OCI-LY3 (cell line): ENCODE results near the gene ATP6V0A1.

Experiments used
- H2AFZ ChIP-seq: fragments of 200-600, 300-600 bp; shearing (Covaris generic); 2 replicates; pipeline ENCODE4 v1.6.0; 2014; ENCODE audit warnings: antibody characterized with exemption, low read depth, low read length
- H3K27ac ChIP-seq: fragments of 200-600, 300-600 bp; sonication (generic); 2 replicates; pipeline ENCODE4 v1.5.1; 2014; ENCODE audit warnings: mild to moderate bottlenecking, low read length, moderate library complexity, mixed read lengths
- H3K27me3 ChIP-seq: fragments of 200-600, 300-600 bp; sonication (generic); 2 replicates; pipeline ENCODE4 v1.6.1; 2014; ENCODE audit warnings: low read depth, low read length, mixed read lengths
- H3K36me3 ChIP-seq: fragments of 200-600, 300-600 bp; sonication (generic); replicated peaks from 2 replicates; pipeline ENCODE3; 2014; ENCODE audit warnings: low read depth, low read length, mixed read lengths
- H3K4me1 ChIP-seq: fragments of 300-600, 200-600 bp; sonication (generic); 2 replicates; pipeline ENCODE4 v1.6.1; 2014; ENCODE audit warnings: low read length, mixed read lengths
- H3K4me2 ChIP-seq: fragments of 200-600, 300-600 bp; sonication (generic); 2 replicates; pipeline ENCODE4 v1.6.1; 2014; ENCODE audit warnings: low read length, mixed read lengths
- H3K4me3 ChIP-seq: fragments of 300-600, 200-600 bp; sonication (generic); 2 replicates; pipeline ENCODE4 v1.5.1; 2014; ENCODE audit warnings: antibody characterized with exemption, mild to moderate bottlenecking, low read length, moderate library complexity
- H3K79me2 ChIP-seq: fragments of 300-600, 200-600 bp; shearing (Covaris generic); 2 replicates; pipeline ENCODE4 v1.6.1; 2014; ENCODE audit warnings: mild to moderate bottlenecking, low read length, mixed read lengths
- H3K9ac ChIP-seq: fragments of 300-600, 200-600 bp; shearing (Covaris generic); 2 replicates; pipeline ENCODE4 v1.6.0; 2014; ENCODE audit warnings: mild to moderate bottlenecking, low read length, moderate library complexity
- H3K9me3 ChIP-seq: fragments of 200-600, 300-600 bp; shearing (Covaris generic); 2 replicates; pipeline ENCODE4 v1.6.1; 2014; ENCODE audit warnings: low read length, mixed read lengths; ENCODE audit not compliant: insufficient read depth
- H4K20me1 ChIP-seq: fragments of 200-600, 300-600 bp; sonication (generic); 2 replicates; pipeline ENCODE4 v1.6.1; 2016; ENCODE audit warnings: low read length, mixed read lengths; ENCODE audit not compliant: insufficient read depth
- EZH2phosphoT487 ChIP-seq: fragments of 200-600 bp; shearing (Covaris generic); IDR thresholded peaks from 2 replicates; pipeline ENCODE4 v1.6.1; 2018; ENCODE audit warnings: antibody characterized with exemption, mixed run types, low read depth
- TF ChIP-seq, protein P1 (sequence below): fragments of 200-600, 300-600 bp; sonication (generic); IDR thresholded peaks from 2 replicates; pipeline ENCODE4 v1.5.1; 2014; ENCODE audit warnings: antibody characterized with exemption, low read length, low read depth

Gene ATP6V0A1

DNA sequence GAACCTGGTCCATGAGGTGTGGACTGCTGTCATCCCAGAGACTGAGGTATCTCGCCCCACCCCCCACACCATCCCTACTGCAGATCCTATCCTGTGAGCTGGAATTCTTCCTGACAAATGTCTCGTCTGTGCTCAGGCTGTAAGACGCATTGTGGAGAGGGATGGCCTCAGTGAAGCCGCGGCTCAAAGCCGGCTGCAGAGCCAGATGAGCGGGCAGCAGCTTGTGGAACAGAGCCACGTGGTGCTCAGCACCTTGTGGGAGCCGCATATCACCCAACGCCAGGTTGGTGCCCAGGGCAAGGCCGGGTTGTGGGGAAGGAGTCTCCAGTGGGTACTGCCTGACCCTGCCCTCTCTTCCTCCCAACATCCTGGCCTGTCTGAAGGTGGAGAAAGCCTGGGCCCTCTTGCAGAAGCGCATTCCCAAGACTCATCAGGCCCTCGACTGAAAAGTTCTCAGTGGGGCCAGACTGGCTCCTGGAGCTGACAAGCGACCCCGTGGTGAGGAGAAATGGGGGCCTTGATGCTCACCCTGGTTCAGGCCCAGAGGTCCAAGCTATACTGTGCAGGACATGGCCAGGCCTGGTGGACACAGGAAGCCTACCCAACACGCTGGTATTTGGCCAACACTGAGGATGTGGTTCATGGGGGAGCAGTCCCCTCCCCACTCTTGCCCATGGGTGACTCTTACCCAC lies 107.0 kb downstream of the ATP6V0A1 start:
- peaks cover 35% of the 10 kb centered on the region for H3K4me1 ChIP-seq
- TF ChIP-seq EZH2phosphoT487, result no peak
- TF ChIP-seq, protein P1, sequence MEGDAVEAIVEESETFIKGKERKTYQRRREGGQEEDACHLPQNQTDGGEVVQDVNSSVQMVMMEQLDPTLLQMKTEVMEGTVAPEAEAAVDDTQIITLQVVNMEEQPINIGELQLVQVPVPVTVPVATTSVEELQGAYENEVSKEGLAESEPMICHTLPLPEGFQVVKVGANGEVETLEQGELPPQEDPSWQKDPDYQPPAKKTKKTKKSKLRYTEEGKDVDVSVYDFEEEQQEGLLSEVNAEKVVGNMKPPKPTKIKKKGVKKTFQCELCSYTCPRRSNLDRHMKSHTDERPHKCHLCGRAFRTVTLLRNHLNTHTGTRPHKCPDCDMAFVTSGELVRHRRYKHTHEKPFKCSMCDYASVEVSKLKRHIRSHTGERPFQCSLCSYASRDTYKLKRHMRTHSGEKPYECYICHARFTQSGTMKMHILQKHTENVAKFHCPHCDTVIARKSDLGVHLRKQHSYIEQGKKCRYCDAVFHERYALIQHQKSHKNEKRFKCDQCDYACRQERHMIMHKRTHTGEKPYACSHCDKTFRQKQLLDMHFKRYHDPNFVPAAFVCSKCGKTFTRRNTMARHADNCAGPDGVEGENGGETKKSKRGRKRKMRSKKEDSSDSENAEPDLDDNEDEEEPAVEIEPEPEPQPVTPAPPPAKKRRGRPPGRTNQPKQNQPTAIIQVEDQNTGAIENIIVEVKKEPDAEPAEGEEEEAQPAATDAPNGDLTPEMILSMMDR, result no peak
- H3K4me3 ChIP-seq, result no peak overlapping the region
- H3K9me3 ChIP-seq, result no peaks in the 10 kb centered on the region
- no peak overlapping the region for H3K9ac ChIP-seq
- no peaks in the 10 kb centered on the region for H3K27me3 ChIP-seq
- no peak overlapping the region for H2AFZ ChIP-seq
- no peak overlapping the region for H3K27ac ChIP-seq
- no peak overlapping the region for H3K4me2 ChIP-seq
- peaks cover 35% of the 10 kb centered on the region for H3K36me3 ChIP-seq
- 0 out of 2 replicates have a peak, but pooled peaks cover 2% of the 10 kb centered on the region for H4K20me1 ChIP-seq
- H3K79me2 ChIP-seq, result peaks cover 46% of the 10 kb centered on the region

DNA sequence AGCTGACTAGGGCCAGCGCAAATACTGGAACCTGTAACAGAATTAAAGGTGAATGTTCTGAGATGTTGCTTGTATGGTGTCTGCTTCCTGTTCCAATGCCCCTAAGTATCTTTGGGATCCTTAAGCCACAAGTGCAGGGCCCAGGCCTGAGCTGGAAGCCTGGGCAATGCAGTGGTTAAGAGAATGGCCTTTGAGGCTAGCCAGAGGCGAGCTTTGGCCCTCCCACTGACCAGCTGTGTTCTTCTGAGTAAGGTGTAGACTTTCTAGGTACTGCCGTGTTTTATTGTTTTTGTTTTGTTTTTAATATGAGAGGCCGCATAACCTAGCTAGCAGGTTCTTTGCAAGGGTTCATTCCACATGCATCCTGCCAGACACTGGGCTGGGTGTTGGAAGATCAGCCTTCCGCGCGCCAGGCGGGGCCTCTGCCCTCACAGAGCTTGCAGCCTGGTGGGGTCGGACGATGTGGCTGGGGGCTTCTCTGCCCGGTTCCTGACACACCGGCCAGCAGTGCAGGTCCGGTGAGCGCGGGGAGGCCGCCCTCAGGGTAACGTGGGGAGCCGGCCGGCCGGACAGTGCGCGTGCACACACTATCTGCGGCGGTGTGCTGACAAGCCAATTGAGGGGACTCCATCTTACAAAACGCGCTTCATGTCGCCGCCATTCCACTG lies 107.7 kb downstream of the ATP6V0A1 start:
- Histone ChIP-seq H3K27me3 (no peaks in the 10 kb centered on the region), H3K9ac (peak overlapping the region; percentile 51; the same call in 1 of the 2 replicates), H3K4me3 (peak overlapping the region; percentile 91), H3K36me3 (peaks cover 36% of the 10 kb centered on the region), H3K4me2 (peak overlapping the region; percentile 80), H4K20me1 (0 out of 2 replicates have a peak, but pooled peaks cover 2% of the 10 kb centered on the region), H3K9me3 (no peaks in the 10 kb centered on the region), H3K27ac (peak overlapping the region; percentile 32; the same call in 1 of the 2 replicates), H3K79me2 (peaks cover 44% of the 10 kb centered on the region), H3K4me1 (peaks cover 33% of the 10 kb centered on the region), H2AFZ (no peak overlapping the region)
- TF ChIP-seq, protein P1, result no peak
- no peak for TF ChIP-seq EZH2phosphoT487

GRCh38 chr17:42566883-42567573 lies 108.3 kb downstream of the ATP6V0A1 start, which contains the start of gene MLX:
Gene MLX (plus strand): TSS chr17:42567100. CDS start chr17:42567125, 25 bp downstream.
- Histone ChIP-seq H4K20me1 (0 out of 2 replicates have a peak, but pooled peaks cover 2% of the 10 kb centered on the region), H3K9ac (peak within 1 kb of the TSS; percentile 87), H3K27me3 (no peaks in the 10 kb centered on the region), H3K9me3 (no peaks in the 10 kb centered on the region), H2AFZ (0 out of 2 replicates have a peak within 1 kb of the TSS, but pooled peaks have one; percentile 28), H3K27ac (peak within 1 kb of the TSS; percentile 67), H3K36me3 (peaks cover 43% of the 10 kb centered on the region), H3K4me2 (peak within 1 kb of the TSS; percentile 95), H3K79me2 (peaks cover 38% of the 10 kb centered on the region), H3K4me3 (peak within 1 kb of the TSS; percentile 91), H3K4me1 (peaks cover 31% of the 10 kb centered on the region)
- no peak for TF ChIP-seq EZH2phosphoT487
- TF ChIP-seq, protein P1, result no peak
